Mammary epithelial cell (primary cell): ENCODE data around the gene CDKN2D.

Experiments used
- EZH2 ChIP-seq: IDR thresholded peaks from 2 replicates; pipeline ENCODE4 v1.6.1; 2012; ENCODE audit warnings: low read length, inconsistent platforms, borderline replicate concordance
- TF ChIP-seq, protein P1 (sequence below), 2 donors: IDR thresholded peaks in 1 of 2; conservative IDR thresholded peaks in 1 of 2; 2 replicates each; pipeline ENCODE4 v1.5.1; 2011 to 2012; ENCODE audit warnings: inconsistent platforms in 2 of 2, low read length in 2 of 2, mild to moderate bottlenecking in 2 of 2, control low read depth in 1 of 2, low read depth in 1 of 2; ENCODE audit not compliant: insufficient read depth in 1 of 2; ENCODE audit errors: extremely low read depth in 1 of 2

DNA sequence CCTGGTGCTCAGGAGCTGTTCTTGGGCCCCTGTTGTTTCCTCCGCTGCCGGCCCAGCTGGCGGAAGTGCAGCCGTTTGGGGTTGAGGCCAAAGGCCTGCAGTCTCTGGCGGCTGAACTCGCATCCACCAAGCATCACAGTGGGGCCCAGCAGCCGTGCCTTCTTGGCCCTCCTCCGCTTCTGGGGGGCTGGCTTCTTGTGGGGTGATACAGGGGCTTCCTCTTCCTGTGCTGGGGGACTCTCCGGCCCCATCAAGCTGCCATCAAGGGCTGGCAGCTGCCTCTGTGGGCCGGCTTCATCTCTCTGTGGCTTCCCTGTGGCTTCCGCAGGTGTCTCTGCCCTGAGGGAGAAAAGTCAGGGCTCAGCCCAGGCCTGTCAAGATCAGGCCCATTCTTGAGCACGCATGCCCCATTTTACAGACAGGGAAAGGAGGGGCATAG lies 14.8 kb downstream of the CDKN2D start:
- TF ChIP-seq, protein P1, sequence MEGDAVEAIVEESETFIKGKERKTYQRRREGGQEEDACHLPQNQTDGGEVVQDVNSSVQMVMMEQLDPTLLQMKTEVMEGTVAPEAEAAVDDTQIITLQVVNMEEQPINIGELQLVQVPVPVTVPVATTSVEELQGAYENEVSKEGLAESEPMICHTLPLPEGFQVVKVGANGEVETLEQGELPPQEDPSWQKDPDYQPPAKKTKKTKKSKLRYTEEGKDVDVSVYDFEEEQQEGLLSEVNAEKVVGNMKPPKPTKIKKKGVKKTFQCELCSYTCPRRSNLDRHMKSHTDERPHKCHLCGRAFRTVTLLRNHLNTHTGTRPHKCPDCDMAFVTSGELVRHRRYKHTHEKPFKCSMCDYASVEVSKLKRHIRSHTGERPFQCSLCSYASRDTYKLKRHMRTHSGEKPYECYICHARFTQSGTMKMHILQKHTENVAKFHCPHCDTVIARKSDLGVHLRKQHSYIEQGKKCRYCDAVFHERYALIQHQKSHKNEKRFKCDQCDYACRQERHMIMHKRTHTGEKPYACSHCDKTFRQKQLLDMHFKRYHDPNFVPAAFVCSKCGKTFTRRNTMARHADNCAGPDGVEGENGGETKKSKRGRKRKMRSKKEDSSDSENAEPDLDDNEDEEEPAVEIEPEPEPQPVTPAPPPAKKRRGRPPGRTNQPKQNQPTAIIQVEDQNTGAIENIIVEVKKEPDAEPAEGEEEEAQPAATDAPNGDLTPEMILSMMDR (conservative IDR thresholded peaks at IDR 0.05 in 1 of 2, IDR thresholded peaks at IDR 0.05 in 1 of 2; ENCODE audit: extremely low read depth in 1 of 2, insufficient read depth in 1 of 2, low read depth in 1 of 2, low read length in 2 of 2) = no peak
- TF ChIP-seq EZH2 = no peak
